HG03565 (cell line): ENCODE data around the gene PLD6.
A peak's percentile ranks its signal among the peaks of the same experiment; 100 is the strongest.
"Not testable (repeated sequence)": the region's sequence is repeated elsewhere in the genome, so short reads cannot be mapped to it uniquely, and the experiment has no call there.

Source experiments
- ATAC-seq: cut with Tn5 transposase; IDR thresholded peaks from one replicate; pipeline ENCODE4 v1.9.1; 2021; ENCODE audit warnings: mild to moderate bottlenecking, moderate library complexity; ENCODE audit not compliant: unreplicated experiment

Gene PLD6

DNA sequence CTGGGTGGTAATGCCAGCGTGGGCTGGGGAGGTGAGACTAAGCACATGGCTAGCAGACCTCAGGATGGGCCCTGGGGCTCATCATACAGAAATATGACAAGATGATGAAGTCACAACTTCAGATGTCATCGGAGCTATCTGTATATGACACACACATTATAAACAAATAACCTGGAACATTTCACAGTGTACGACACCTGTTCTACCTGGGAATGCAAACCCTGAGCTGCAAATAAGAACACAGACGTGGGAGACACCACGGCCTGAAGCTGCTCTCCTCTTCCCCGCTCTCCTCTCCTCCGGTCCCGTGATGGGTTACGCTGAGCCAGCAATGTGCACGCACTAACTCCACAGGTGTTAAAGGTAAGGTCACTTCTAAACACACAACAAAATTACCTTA lies 4.9 kb downstream of the PLD6 start:
- no peak for ATAC-seq

DNA sequence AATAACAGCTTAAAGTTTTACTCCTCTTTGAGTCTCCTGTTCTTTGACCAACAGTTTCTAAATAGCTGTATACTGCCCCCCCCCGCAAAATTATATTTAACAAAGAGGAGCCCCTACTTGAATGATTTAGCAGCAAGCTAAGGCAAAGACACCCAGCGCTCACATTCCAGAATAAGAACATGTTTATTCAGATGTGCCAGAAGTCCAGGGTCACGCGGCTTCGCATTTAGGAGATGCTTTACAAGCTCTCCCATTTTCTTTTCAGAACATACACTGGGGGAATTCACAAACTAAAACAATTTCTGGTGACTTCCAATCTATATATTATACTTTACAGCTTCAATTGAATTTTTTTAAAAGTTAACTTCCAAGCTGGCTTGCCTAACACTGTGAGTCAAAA lies 5.3 kb downstream of the PLD6 start:
- no peak for ATAC-seq

DNA sequence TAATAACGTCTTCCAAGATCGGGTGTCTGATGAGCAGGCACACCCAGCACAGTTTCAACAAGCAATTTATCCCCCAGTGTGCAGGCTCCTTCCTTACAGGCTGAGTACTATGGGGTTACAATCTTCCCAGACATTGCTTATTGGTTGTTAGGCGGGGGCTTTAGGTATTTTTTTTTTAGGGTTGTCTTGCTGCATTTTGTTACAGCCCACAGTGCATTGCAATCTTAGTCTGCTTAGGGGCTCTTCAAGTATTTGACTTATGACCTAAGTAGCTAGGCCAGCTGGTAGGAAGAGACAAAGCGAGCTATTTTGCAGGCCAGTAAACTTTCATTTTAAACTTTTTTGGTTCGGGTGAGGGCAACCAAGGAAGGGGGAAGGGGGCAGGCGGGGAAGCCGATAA lies 5.8 kb downstream of the PLD6 start:
- ATAC-seq: no peak

DNA sequence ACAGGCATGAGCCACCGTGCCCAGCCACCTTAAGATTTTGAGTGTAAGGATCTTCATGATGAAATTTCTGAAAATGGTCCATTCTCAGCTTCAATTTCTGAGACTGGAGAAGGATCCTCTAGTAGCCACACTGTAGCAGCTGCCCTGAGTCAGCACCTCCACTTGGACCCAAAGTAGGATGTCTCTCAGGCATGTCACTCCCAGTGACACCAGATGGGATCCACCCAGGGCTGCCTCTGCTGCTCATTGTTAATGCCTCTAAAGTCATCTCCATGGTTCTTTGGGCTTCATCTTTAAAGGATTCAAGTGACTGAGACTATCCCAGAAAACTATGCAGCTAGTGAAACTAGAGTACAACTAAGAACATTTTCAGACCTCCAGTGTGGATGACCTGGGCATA lies 7.9 kb downstream of the PLD6 start:
- ATAC-seq: no peak

DNA sequence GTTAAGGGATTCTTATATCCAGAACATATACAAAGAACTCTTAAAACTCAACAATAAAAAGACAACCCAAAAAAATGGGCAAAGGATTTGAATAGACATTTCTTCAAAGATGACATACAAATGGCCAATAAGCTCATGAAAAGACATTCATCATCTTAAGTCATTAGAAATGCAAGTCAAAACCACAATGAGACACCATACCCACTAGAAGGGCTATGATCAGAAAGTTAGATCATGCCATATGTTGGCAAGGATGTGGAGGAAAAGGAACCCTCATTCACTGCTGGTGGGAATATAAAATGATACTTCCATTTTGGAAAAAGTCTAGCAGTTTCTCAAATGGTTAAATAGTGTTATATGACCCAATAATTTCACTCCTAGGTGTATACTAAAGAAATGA lies 9.4 kb downstream of the PLD6 start:
- ATAC-seq: no peak

DNA sequence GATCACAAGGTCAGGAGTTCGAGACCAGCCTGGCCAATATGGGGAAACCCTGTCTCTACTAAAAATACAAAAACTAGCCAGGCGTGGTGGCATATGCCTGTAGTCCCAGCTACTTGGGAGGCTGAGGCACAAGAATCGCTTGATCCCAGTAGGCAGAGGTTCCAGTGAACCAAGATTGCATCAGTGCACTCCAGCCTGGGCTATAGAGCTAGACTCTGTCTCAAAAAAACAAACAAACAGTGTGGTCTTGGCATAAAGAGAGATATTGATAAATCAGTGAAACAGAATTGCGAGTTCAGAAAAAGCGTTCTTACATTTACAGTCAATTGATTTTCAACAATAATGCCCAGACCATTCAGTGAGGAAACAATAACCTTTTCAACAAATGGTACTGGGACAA lies 10.7 kb downstream of the PLD6 start:
- not testable (repeated sequence) for ATAC-seq

DNA sequence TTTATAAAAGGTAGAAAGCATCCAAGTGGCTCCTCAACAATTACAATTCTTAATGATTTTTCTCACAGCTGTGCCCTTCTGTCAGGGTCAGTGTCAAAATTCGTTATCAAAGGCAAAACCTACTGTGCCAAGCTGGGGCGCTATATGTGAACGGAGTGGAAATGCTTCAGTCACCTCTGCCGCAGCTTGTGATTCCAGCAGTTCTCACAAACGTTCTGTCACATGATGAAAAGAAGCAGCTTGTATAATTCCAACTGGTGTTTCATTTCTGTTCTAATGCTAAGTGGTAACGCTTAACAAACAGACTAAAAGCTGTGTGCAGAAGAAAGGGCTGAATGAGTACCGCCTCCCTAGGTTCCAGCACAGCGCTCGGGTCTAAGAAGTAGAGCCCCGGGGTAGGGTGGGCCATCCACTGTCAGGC lies 14.2 kb downstream of the PLD6 start:
- ATAC-seq: no peak

DNA sequence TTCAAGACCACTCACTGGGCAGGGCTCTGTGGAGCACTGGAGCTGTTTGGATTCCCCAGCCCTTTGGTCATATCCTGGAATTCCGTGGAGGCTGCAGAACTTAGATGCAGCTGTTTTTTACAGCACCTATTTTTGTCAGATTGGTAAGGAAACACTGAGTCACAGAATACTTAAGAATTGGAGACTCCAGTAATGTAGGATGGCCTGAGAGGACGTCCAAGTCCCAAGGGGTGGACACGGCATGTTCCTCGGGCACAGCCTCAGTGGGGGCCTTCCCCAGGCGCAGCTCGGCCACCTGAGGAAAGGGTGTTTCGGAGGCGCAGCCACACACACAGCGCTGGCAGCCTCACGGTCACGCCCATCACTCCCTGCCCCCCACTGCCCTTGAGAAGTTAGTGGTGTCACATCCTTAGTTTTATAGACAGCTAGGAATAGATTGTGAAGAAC lies 14.8 kb downstream of the PLD6 start:
- no peak for ATAC-seq

DNA sequence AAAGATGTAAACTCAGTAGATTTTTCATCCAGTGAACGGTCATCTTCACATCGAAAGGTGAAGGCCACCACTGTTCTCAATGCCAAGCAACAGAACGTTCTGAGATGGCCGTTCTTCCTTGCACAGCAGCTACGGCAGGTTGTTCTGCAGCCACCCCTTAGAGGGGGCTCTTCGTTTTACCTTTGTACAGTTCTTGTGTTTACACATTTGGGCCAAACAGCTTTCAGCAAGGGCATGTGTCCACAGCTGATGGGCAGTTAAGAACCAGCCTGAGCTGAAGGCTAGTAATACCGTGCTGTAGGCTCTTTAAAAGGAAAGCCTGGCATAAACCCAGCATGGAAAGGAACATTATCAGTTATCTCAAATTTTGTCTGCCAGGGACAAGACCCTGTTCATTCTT lies 15.9 kb downstream of the PLD6 start:
- no peak for ATAC-seq

DNA sequence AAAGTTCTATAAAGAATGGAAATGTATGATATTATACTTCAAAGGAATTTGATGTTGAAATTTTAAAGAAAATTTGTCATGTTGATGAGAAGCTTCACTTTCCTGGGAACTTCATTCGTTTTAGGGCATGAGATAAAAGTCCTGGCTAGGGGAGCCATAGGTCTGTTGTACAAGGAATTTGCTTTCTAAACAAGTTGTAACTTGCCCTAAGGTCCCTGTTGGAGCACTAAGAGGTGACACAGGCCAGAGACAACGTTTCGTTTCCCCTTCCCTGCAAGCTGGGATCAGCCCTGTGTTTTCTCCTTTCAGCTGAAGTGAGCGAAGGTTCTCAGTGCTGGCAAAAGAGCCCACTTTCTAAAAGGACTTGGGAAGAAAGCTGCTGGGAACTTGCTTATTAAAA lies 16.6 kb downstream of the PLD6 start:
- no peak for ATAC-seq

DNA sequence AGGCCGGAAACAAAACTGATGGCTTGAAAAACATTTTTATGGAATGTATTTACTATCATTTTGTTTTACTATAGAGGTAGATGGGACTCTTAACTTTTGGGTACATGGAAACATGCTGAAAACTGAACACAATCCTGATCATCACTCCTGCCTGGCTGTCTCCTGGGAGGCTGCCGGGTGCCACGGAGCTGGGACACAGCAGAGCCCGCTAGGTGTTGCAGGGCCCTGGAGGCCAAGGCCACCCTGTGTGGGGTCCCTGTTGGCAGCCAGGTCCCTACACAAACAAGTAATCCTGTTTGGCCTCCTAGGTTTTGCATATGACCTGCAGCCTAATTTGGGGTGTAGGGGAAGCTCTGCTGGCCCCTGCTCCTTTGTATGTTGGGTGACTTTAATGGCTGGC lies 17.5 kb downstream of the PLD6 start:
- no peak for ATAC-seq

DNA sequence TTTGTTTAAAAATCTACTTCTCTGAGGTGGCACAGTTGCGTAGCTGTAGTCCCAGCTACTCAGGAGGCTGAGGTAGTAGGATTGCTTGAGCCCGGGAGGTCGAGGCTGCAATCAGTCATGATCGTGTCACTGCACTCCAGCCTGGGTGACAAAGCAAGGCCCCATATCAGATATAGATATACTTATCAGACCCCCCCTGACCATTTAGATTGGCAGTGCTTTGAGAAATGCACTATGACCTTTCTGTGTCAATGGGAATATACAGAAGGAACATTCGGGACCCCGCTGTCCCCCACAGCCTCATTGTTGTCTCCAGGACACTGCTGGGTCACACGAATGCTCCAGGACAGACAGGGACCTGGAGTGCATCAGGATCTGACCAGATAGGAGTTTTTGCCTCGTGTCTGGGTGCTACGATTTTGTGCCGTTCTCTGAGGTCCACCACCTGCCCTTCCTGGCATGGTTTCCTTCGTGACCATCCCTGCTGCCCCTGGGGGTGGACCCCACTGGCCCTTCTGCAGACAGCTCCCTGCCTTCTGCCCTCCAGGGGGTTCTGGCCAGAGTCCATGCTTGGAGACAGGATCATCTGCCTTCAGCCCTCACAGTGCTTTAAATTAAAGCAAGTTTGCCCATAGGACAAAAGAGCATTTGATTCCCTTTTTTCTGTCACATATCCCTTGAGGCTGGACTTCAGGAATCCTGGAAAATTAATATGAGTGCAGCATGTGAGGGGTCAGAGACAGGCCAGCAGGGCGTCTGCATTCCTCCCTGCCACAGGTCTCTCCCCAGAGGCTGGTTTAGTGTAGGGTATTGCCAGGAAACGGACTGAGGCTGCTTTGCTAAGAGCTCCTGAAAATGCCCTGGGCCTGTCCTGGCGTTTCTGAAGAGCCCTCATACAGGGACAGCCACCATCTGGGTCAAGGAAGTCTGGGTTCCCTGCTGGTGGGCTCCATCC lies 19.3 kb downstream of the PLD6 start:
- ATAC-seq: no peak

DNA sequence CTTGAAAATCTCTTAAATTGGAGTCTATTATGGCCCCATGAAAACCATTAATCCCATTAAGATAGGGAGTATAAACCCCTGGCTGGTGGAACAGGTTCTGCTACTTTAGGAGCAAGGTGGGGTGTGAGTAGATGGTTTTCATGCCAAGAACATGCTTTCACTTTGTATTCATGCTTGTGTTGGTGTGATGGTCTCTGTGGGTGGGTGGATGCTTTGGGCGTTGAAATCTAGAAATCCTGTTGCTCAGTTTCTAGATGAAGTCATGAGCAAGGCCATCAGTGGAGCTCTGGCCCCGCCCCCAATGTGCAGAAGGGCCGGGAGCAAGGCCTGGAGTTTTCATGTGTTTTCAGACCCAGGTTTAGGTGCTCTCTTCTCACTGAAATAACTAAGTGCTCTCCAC lies 20.1 kb downstream of the PLD6 start:
- peak; percentile 40 for ATAC-seq

DNA sequence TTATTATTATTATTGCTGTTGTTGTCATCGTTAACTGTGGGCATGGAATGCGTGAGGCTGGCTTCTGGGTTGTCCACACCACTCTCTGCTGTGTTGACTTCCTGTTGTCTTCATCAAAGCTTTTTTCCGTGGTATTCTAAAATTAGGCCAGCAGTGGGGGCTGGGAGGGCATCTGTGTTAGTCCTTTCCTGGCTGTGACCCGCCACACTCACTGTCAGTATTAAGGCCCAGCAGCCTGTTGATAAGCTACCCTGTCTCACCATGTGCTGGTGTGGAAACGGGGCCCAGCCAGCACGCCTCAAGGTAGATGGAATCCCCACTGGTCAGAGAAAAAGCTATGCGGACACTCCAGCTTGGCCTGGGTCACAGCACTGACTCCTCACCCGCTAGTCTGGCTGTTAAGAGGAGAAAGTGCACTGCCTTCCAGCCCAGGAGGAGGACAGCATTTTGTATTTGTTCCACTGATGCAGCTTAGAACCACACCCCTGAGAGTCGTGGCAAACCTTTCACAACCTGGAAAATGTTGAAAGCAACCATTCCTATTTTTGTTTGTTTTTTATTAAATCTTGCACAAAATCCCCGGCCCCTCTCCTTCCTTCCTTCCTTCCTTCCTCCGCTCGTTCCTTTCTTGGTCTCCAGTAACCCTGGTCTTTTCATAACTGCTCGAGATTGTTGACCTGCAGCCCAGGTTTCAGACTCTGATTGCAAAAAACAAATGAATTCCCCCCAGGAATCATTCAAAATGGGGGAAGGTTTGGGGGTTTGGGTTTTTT lies 21.0 kb downstream of the PLD6 start:
- ATAC-seq: not testable (repeated sequence)

DNA sequence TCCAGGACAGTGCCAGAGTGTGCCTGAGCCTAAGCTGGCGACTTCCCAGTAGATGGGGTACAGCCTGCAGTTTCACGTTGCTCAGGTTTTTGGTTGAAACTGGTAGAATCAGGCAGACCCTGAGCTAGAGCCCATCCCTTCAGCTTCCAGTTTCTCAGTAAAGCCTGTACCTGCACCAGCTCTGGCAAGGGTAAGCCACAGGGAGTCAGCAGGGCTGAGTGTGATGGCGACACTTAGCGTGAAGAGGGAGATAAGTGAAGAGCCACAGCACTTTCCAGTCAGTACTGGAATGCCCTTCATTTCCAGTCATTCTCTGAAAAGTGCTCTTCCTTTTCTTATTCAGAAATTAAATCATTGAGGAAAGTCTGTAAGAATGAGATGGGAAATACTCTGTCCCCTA lies 22.4 kb downstream of the PLD6 start:
- ATAC-seq: no peak

DNA sequence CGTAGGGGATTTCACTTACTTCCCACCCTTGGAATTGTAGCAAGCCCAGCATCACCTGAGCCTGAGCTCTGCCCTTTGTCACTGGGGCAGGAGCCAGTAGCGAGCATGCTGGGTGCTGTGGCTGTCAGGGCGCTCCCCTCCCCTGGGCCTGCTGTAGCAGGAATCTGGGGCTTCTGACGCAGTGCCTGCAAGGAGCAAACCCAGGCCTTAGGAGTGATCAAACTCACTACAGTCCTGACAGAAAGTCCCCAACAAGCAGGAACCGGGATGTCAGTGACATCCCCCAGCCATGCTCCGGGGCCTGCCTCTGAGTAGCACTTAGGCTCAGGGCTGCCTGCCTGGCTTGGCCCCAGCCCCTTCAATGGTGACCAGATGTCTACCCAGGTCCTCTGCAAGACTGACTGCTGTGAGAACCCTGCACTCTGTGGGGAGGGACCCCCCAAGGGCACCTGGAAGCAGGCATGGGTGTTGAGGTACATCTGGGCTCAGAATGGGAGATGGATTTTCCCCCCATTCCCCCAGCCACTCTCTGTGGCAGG lies 23.5 kb downstream of the PLD6 start:
- no peak for ATAC-seq

DNA sequence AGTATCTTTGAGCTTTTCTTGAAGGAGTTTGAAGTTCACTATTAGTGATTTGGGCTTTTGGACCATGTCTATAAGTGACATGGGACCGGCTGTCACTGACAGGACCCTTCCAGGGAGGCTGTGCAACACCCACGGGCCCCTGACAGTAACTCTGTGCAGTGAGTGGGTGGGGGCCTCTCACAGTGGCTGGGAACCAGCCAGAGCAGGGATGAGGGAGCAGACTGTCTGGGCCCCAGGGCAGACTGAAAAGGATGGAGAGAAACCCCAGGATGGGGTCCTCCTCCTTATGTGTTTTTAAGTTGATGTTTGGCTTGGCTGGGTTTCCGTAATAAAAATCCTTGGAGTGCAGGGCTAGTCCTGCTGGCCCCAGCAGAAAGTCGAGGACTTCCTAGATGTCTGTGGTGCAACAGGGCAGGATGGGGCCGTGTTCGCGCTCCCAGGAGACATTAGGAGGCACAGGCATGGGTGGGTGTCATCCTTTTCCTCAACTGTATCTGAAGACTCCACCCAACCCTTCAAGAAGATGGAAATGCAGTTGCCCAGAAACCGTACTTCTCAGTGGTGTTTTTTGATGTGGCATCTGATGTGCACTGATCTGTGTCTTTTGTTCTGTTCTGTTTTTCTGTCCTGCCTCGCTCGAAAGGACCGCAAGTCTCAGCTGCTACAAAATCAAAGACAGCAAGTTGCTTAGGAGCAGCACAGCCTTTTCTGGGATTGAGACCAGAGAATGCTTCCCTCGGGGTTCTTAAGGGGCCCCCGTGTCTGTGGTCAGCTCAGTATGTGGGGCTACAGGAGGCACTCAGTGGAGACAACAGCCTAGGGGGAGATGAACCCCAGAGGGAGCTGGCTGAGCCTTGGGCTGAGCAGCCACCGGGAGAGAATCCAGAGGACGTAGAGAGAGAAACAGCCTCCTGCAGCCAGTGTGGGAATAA lies 24.2 kb downstream of the PLD6 start:
- ATAC-seq: no peak

DNA sequence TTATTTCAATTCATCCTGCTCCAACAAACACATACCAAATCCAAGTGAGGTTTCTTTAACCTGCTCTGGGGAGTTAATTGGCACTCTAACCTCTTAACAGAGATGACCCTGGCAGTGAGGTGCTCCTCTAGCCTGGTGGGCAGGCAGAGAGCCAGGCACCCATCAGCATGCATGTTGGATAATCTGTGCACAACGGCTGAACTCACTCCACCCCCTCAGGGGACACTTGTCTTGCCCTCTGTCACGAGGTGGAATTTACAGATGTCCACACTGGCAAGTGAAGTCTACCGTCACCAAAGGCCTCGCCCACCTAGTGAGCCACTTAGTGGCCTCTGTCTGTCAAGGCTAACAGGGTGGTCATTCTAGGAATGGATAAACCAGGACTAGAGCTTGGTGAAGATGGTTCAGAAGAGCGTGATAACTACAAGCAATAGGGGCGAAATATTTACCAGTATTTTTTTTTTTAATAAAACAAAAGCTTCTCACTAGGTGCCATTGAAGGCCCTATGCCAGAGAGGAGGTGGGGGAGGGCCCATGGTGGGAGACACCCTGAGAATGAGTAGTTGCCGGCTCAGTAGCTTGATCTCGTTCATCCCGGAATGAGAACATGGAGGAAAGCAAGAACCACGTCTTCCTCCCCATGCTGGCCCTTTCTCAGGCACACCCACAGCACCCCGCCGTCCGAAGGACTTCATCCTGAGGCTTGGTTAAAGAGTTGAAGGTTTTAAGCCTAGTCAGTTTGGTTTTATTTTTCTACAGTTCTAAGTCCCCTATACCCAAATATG lies 25.2 kb downstream of the PLD6 start:
- ATAC-seq: no peak

DNA sequence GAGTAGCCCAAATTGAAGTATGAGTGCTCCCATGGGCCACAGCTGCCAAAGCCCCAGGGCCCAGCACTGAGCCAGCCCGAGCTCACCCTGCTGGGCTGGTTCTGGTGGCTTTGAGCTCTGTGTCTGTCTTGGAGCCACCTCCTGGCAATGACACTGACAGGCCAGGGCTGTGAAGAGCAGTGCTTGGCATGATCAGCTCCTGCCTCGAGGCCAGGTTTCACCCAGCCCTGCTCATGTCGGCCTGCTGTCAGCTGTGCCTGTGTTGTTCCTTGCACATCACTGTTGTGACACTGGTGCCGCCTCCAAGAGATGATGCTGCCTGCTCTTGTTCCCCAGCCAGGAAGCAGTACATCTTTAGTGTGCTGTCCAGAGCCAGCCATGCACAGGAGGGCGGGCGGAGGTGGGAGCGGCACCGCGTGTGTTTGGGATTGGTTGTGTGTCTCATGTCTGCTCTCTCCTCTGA lies 26.0 kb downstream of the PLD6 start:
- ATAC-seq: no peak

DNA sequence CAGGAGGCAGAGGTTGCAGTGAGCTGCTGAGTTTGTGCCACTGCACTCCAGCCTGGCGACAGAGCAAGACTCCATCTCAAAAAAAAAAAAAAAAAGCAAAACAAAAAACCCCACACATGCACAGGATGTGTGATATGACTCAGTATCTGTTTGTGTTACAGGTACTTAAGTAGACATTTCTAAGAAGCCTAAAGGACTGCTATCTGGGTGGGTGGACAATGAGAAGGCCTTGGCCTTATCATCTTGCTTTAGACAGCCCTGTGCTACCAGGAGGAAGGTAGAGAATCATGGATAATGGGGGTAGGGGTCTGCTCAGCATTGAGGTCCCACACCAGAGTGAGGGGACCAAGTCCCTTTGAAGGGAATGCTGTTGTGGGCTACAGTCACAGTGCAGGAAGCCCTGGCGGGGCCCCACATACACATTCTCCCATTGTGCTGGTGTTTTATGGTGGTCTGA lies 26.7 kb downstream of the PLD6 start:
- ATAC-seq: peak; percentile 75
